Endothelial cell (in vitro differentiated cells): ENCODE data around the gene TICAM1. TPM values are rescaled to one million over a fixed set of nuclear protein-coding genes. Genes with fewer than 3 reads are reported as not detected.
"Not testable (repeated sequence)": the region's sequence is repeated elsewhere in the genome, so short reads cannot be mapped to it uniquely, and the experiment has no call there.

Experiments
- DNase-seq: peaks from one replicate; pipeline ENCODE4 v3.0.0; 2021; ENCODE audit warnings: low spot score
- H3K27ac Mint-ChIP-seq: one replicate; pipeline ENCODE4 v1.8.0; 2021; ENCODE audit warnings: mixed read lengths, inconsistent platforms; ENCODE audit not compliant: unreplicated experiment
- H3K27me3 Mint-ChIP-seq: one replicate; pipeline ENCODE4 v1.8.0; 2021; ENCODE audit warnings: mild to moderate bottlenecking, moderate library complexity, mixed read lengths, inconsistent platforms; ENCODE audit not compliant: unreplicated experiment
- H3K36me3 Mint-ChIP-seq: one replicate; pipeline ENCODE4 v1.8.0; 2021; ENCODE audit warnings: mild to moderate bottlenecking, low read depth, mixed read lengths, inconsistent platforms; ENCODE audit not compliant: unreplicated experiment
- H3K4me1 Mint-ChIP-seq: one replicate; pipeline ENCODE4 v1.8.0; 2021; ENCODE audit warnings: mild to moderate bottlenecking, mixed read lengths, inconsistent platforms; ENCODE audit not compliant: unreplicated experiment
- H3K4me3 Mint-ChIP-seq: one replicate; pipeline ENCODE4 v1.8.0; 2021; ENCODE audit warnings: mild to moderate bottlenecking, mixed read lengths, inconsistent platforms; ENCODE audit not compliant: unreplicated experiment
- H3K9me3 Mint-ChIP-seq: one replicate; pipeline ENCODE4 v1.8.0; 2021; ENCODE audit warnings: mixed read lengths, inconsistent platforms; ENCODE audit not compliant: unreplicated experiment
- total RNA-seq: library from RNA; stranded (reverse); fragmentation: NEBNext Ultra II Directional; extraction: Animal tissue kit (Norgen Biotek cat#: 25700); gene quantifications from one replicate; pipeline ENCODE4 v1.2.1, GENCODE V29; 2021; ENCODE audit not compliant: unreplicated experiment
- TF ChIP-seq, protein P1 (sequence below): fragments of 200-600 bp; sonication (generic); IDR thresholded peaks from one replicate; pipeline ENCODE4 v1.5.0; 2021; ENCODE audit warnings: antibody characterized with exemption; ENCODE audit not compliant: unreplicated experiment

TICAM1 gene
- total RNA-seq, 1 donor from 2014 or later, result 3.5 TPM

DNA sequence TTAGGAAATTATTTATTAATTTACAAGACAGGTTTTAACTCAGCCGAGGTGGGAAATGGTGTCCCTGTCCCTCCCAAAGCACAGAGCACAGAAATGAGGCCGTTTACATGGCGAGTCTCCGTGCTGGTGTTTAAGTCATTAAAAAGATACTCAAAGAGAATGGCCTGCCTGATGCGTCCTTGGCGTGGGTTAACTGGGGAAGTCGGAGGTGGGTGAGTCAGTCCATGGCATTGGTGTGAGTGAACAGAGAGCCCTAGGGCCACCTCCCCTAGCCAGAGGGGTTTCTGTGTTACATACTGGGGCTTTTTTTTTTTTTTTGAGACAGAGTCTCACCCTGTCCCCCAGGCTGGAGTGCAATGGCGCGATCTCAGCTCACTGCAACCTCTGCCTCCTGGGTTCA lies 36.1 kb downstream of the TICAM1 start:
- Mint-ChIP-seq H3K36me3 (peaks cover 10% of the 10 kb centered on the region), H3K27ac (no peak overlapping the region), H3K27me3 (peaks cover 3% of the 10 kb centered on the region), H3K4me1 (peaks cover 3% of the 10 kb centered on the region), H3K4me3 (no peak overlapping the region), H3K9me3 (no peaks in the 10 kb centered on the region)
- TF ChIP-seq, protein P1, sequence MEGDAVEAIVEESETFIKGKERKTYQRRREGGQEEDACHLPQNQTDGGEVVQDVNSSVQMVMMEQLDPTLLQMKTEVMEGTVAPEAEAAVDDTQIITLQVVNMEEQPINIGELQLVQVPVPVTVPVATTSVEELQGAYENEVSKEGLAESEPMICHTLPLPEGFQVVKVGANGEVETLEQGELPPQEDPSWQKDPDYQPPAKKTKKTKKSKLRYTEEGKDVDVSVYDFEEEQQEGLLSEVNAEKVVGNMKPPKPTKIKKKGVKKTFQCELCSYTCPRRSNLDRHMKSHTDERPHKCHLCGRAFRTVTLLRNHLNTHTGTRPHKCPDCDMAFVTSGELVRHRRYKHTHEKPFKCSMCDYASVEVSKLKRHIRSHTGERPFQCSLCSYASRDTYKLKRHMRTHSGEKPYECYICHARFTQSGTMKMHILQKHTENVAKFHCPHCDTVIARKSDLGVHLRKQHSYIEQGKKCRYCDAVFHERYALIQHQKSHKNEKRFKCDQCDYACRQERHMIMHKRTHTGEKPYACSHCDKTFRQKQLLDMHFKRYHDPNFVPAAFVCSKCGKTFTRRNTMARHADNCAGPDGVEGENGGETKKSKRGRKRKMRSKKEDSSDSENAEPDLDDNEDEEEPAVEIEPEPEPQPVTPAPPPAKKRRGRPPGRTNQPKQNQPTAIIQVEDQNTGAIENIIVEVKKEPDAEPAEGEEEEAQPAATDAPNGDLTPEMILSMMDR, result no peak
- DNase-seq, result no peak

DNA sequence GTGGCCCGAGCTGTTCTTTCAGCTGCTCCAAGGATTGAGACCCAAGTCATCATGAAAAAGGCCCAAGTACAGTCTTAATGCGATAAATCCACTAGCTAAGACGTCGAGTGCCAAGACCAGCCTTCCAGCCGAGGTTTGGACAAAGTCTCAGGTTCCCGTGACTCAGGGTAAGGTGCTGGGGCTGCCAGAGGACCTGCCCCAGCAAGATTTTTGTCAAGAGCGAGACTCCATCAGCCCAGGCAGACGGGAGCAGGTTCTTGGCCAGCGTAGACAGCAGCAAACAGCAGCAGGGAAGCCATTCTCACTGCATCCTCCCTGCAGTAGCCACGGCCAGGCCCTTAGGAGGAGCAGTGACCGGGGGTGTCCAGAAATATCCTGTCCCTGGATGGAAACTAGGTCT lies 36.5 kb downstream of the TICAM1 start:
- Mint-ChIP-seq H3K4me1 (peaks cover 3% of the 10 kb centered on the region), H3K9me3 (no peaks in the 10 kb centered on the region), H3K36me3 (peaks cover 10% of the 10 kb centered on the region), H3K27ac (no peak overlapping the region), H3K27me3 (peaks cover 3% of the 10 kb centered on the region), H3K4me3 (no peak overlapping the region)
- no peak for DNase-seq
- TF ChIP-seq, protein P1, result no peak

DNA sequence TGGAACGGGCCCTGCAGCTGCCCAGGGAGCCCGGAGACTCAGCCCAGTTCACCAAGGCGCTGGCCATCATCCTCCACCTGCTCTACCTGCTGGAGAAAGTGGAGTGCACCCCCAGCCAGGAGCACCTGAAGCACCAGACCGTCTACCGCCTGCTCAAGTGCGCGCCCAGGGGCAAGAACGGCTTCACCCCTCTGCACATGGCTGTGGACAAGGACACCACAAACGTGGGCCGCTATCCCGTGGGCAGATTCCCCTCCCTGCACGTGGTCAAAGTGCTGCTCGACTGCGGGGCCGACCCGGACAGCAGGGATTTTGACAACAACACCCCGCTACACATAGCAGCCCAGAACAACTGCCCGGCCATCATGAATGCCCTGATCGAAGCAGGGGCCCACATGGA lies 38.2 kb downstream of the TICAM1 start:
- not testable (repeated sequence) for H3K27me3 Mint-ChIP-seq, H3K27ac Mint-ChIP-seq, H3K4me1 Mint-ChIP-seq, H3K9me3 Mint-ChIP-seq, H3K36me3 Mint-ChIP-seq, DNase-seq
- H3K4me3 Mint-ChIP-seq, result peak overlapping the region; percentile 83

DNA sequence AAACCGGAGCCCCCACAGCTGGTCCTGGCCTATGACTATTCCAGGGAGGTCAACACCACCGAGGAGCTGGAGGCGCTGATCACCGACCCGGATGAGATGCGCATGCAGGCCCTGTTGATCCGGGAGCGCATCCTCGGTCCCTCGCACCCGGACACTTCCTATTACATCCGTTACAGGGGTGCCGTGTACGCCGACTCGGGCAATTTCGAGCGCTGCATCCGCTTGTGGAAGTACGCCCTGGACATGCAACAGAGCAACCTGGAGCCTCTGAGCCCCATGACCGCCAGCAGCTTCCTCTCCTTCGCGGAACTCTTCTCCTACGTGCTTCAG lies 38.7 kb downstream of the TICAM1 start:
- H3K36me3 Mint-ChIP-seq, H3K4me1 Mint-ChIP-seq, H3K9me3 Mint-ChIP-seq, H3K27ac Mint-ChIP-seq, DNase-seq, H3K27me3 Mint-ChIP-seq: not testable (repeated sequence)
- H3K4me3 Mint-ChIP-seq, result peak overlapping the region; percentile 83

DNA sequence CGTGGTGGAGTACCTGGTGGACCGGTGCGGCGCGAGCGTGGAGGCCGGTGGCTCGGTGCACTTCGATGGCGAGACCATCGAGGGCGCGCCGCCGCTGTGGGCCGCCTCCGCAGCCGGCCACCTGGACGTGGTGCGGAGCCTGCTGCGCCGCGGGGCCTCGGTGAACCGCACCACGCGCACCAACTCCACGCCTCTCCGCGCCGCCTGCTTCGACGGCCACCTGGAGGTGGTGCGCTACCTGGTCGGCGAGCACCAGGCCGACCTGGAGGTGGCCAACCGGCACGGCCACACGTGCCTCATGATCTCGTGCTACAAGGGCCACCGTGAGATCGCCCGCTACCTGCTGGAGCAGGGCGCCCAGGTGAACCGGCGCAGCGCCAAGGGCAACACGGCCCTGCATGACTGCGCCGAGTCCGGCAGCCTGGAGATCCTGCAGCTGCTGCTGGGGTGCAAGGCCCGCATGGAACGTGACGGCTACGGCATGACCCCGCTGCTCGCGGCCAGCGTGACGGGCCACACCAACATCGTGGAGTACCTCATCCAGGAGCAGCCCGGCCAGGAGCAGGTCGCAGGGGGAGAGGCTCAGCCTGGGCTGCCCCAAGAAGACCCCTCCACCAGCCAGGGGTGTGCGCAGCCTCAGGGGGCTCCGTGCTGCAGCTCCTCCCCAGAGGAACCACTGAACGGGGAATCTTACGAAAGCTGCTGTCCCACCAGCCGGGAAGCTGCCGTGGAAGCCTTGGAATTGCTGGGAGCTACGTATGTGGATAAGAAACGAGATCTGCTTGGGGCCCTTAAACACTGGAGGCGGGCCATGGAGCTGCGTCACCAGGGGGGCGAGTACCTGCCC lies 39.3 kb downstream of the TICAM1 start:
- not testable (repeated sequence) for H3K36me3 Mint-ChIP-seq, DNase-seq, H3K27me3 Mint-ChIP-seq, H3K27ac Mint-ChIP-seq, H3K4me1 Mint-ChIP-seq, H3K9me3 Mint-ChIP-seq
- peak overlapping the region; percentile 83 for H3K4me3 Mint-ChIP-seq

DNA sequence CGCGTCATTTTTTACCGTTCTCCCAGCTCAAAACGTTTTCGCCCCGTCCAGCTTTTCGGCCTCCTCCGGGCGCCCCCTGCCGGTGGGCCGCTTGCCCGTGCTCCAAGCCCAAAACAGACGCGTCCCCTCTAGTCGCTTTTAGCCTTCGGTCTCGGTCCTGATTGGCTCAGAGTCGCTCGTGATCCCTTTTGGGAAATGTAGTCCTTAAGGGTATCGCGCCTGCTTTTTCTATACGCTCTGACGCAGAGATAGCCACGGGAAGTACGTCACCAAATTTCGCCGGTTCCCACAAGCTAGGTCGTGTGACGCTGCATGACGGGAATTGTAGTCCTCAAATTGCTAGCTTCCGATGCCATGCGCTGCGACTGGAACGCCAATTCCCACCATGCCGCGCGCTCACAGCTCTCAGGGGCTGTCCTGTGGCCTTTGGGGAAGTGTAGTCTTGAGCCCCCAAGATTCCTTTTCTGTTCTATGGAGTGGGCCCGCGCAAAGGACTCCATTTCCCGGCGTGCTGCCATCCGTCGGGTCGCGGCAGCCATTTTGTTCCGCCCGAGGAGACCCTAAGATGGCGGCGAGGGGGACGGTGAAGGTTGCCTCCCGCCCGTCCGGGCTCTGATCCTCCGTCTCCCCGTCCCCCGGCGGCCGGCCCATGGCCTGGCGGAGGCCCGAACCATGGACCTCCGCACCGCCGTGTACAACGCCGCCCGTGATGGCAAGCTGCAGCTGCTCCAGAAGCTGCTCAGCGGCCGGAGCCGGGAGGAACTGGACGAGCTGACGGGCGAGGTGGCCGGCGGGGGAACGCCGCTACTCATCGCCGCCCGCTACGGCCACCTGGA lies 40.1 kb downstream of the TICAM1 start, which contains the start of gene FEM1A:
Gene FEM1A (plus strand): TSS at position 552 of the 836 bp plus-strand sequence. CDS start 121 bp downstream, at position 673.
- Mint-ChIP-seq H3K27ac (peak within 1 kb of the TSS; percentile 75), H3K27me3 (no peaks in the 10 kb centered on the region), H3K36me3 (peaks cover 7% of the 10 kb centered on the region), H3K9me3 (no peaks in the 10 kb centered on the region), H3K4me3 (peak within 1 kb of the TSS; percentile 83), H3K4me1 (peaks cover 3% of the 10 kb centered on the region)
- TF ChIP-seq, protein P1, result peak; percentile 98
- peak; percentile 99 for DNase-seq

DNA sequence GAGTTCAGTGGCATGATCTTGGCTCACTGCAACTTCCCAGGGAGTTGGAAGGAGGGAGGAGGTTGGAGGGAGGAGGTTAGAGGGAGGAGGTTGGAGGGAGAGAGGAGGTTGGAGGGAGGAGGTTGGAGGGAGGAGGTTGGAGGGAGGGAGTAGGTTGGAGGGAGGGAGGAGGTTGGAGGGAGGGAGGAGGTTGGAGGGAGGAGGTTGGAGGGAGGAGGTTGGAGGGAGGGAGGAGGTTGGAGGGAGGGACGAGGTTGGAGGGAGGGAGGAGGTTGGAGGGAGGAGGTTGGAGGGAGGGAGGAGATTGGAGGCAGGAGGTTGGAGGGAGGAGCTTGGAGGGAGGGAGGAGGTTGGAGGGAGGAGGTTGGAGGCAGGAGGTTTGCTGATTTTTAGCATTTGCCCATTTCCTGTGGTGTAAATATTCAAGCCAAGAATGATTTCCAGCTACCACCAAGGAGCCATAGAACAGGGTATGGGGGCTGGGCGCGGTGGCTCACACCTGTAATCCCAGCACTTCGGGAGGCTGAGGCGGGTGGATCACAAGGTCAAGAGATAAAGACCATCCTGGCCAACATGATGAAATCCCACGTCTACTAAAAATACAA lies 45.0 kb downstream of the TICAM1 start:
- not testable (repeated sequence) for H3K4me1 Mint-ChIP-seq, H3K9me3 Mint-ChIP-seq, H3K27ac Mint-ChIP-seq, DNase-seq, H3K27me3 Mint-ChIP-seq, H3K4me3 Mint-ChIP-seq, H3K36me3 Mint-ChIP-seq
